GM10847 (cell line): Measurements from ENCODE around the gene TRMT11.
A peak's percentile ranks its signal among the peaks of the same experiment; 100 is the strongest.

Experiments used
- POLR2A ChIP-seq: IDR thresholded peaks from 2 replicates; pipeline ENCODE4 v1.6.1; 2011; ENCODE audit not compliant: insufficient read length; ENCODE audit errors: extremely low read depth

TRMT11 gene

GRCh38 chr6:125986301-125987025, at the start of gene TRMT11:
TRMT11 (plus strand) TSS chr6:125986540; CDS start chr6:125986551, 11 bp downstream.
- peak; percentile 96 for TF ChIP-seq POLR2A

- no peak for TF ChIP-seq POLR2A
Measured at GRCh38 chr6:125939026-125939425, 47.3 kb upstream of the TRMT11 start.

GRCh38 chr6:125939791-125940190, 46.5 kb upstream of the TRMT11 start:
- TF ChIP-seq POLR2A = no peak

GRCh38 chr6:125940247-125941041, 45.9 kb upstream of the TRMT11 start:
- no peak for TF ChIP-seq POLR2A

GRCh38 chr6:125942672-125943527, 43.4 kb upstream of the TRMT11 start:
- no peak for TF ChIP-seq POLR2A

- TF ChIP-seq POLR2A = no peak
Measured at GRCh38 chr6:125943528-125944433, 42.6 kb upstream of the TRMT11 start.

- no peak for TF ChIP-seq POLR2A
Measured at GRCh38 chr6:125944434-125944816, 41.9 kb upstream of the TRMT11 start.

GRCh38 chr6:125944896-125945295, 41.4 kb upstream of the TRMT11 start:
- TF ChIP-seq POLR2A = no peak

GRCh38 chr6:125945378-125946141, 40.8 kb upstream of the TRMT11 start:
- TF ChIP-seq POLR2A = no peak

- no peak for TF ChIP-seq POLR2A
Measured at GRCh38 chr6:125947615-125948014, 38.7 kb upstream of the TRMT11 start.

GRCh38 chr6:125948455-125948854, 37.9 kb upstream of the TRMT11 start:
- TF ChIP-seq POLR2A = no peak

GRCh38 chr6:125949069-125949468, 37.3 kb upstream of the TRMT11 start:
- no peak for TF ChIP-seq POLR2A

- TF ChIP-seq POLR2A = no peak
Measured at GRCh38 chr6:125950293-125950692, 36.0 kb upstream of the TRMT11 start.

GRCh38 chr6:125951323-125951722, 35.0 kb upstream of the TRMT11 start:
- TF ChIP-seq POLR2A = no peak
